SU-DHL-6 (cell line): ENCODE results near the gene CNNM1.

ENCODE experiments used
- H2AFZ ChIP-seq: fragments of 200-600 bp; sonication (generic); 2 replicates; pipeline ENCODE4 v1.6.1; 2014; ENCODE audit warnings: low read depth, mild to moderate bottlenecking, moderate library complexity, mixed read lengths, antibody characterized with exemption, low read length; ENCODE audit not compliant: severe bottlenecking
- H3F3A ChIP-seq: fragments of 200-600 bp; shearing (Covaris generic); 2 replicates; pipeline ENCODE4 v1.6.0; 2016; ENCODE audit warnings: antibody characterized with exemption, mild to moderate bottlenecking; ENCODE audit not compliant: insufficient read depth
- H3K27ac ChIP-seq: fragments of 200-600 bp; sonication (generic); 2 replicates; pipeline ENCODE4 v1.5.1; 2016; ENCODE audit warnings: low read depth, mild to moderate bottlenecking, low read length, moderate library complexity, mixed read lengths
- H3K27me3 ChIP-seq: fragments of 200-600 bp; sonication (generic), shearing (Covaris generic); 2 replicates; pipeline ENCODE4 v1.6.0; 2014; ENCODE audit warnings: mild to moderate bottlenecking, low read length
- H3K36me3 ChIP-seq: fragments of 200-600 bp; sonication (generic); 2 replicates; pipeline ENCODE4 v1.6.1; 2014; ENCODE audit warnings: mild to moderate bottlenecking, low read length, mixed read lengths
- H3K4me2 ChIP-seq: fragments of 300-600, 200-600 bp; shearing (Covaris generic), sonication (generic); 2 replicates; pipeline ENCODE4 v1.6.0; 2014; ENCODE audit warnings: low read length, low read depth, mild to moderate bottlenecking; ENCODE audit not compliant: poor library complexity, severe bottlenecking
- H3K4me3 ChIP-seq: fragments of 200-600 bp; sonication (generic); 2 replicates; pipeline ENCODE4 v1.5.1; 2014; ENCODE audit warnings: antibody characterized with exemption, low read length, mild to moderate bottlenecking, mixed read lengths; ENCODE audit not compliant: insufficient read depth, poor library complexity, severe bottlenecking
- H3K79me2 ChIP-seq: fragments of 200-600 bp; sonication (generic); 2 replicates; pipeline ENCODE4 v1.6.1; 2014; ENCODE audit warnings: mild to moderate bottlenecking, low read length, moderate library complexity; ENCODE audit not compliant: insufficient read depth
- H3K9ac ChIP-seq: fragments of 200-600 bp; sonication (generic); 2 replicates; pipeline ENCODE4 v1.7.0; 2014; ENCODE audit warnings: mild to moderate bottlenecking, low read length
- H3K9me2 ChIP-seq: fragments of 200-600 bp; sonication (generic); replicated peaks from 2 replicates; pipeline ENCODE4 v1.6.1; 2014; ENCODE audit warnings: low read length; ENCODE audit not compliant: insufficient read depth
- H3K9me3 ChIP-seq: fragments of 200-600 bp; sonication (generic); 2 replicates; pipeline ENCODE4 v1.6.1; 2014; ENCODE audit warnings: low read length, mixed read lengths; ENCODE audit not compliant: insufficient read depth
- H4K20me1 ChIP-seq: fragments of 200-600 bp; sonication (generic); 2 replicates; pipeline ENCODE4 v1.6.1; 2014; ENCODE audit warnings: low read depth, mild to moderate bottlenecking, antibody characterized with exemption, low read length, moderate library complexity, mixed read lengths
- EZH2phosphoT487 ChIP-seq: fragments of 200-600 bp; sonication (generic), shearing (Covaris generic); conservative IDR thresholded peaks from 2 replicates; pipeline ENCODE4 v1.6.1; 2018; ENCODE audit warnings: mild to moderate bottlenecking, antibody characterized with exemption, low read length, moderate library complexity, mixed read lengths
- TF ChIP-seq, protein P1 (sequence below): fragments of 200-600 bp; sonication (generic); IDR thresholded peaks from one replicate; pipeline ENCODE4 v1.5.1; 2017; ENCODE audit warnings: antibody characterized with exemption, mild to moderate bottlenecking, low read length, moderate library complexity; ENCODE audit not compliant: insufficient read depth, poor library complexity, severe bottlenecking

CNNM1 gene

DNA sequence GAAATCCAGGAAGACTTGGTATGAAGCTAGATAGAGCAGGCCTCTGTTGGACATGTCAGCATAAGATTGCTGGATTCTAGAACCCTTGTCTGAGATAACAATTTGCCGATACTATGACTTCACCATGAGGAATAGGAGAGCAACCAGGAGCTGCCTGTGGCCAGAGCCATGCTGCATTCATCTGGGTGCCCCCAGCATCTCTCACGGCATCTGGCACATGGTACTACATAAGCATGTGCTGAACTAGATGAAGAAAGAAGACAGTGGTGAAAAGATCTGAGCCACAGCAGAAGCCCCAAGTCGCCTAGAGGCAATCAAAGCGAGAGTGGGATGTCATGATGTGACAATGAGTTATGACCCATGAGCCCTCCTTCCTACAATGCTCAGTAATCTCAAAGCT lies 81.7 kb downstream of the CNNM1 start:
- Histone ChIP-seq H3K36me3 (no peaks in the 10 kb centered on the region), H3K27ac (no peak overlapping the region), H3K27me3 (no peaks in the 10 kb centered on the region), H3K9me2 (no peaks in the 10 kb centered on the region), H3K9ac (no peak overlapping the region), H3K4me2 (no peak overlapping the region), H4K20me1 (no peaks in the 10 kb centered on the region), H2AFZ (no peak overlapping the region), H3K4me3 (no peak overlapping the region), H3F3A (no peaks in the 10 kb centered on the region), H3K9me3 (no peaks in the 10 kb centered on the region), H3K79me2 (peaks cover 6% of the 10 kb centered on the region; the same call in 1 of the 2 replicates)
- no peak for TF ChIP-seq EZH2phosphoT487
- TF ChIP-seq, protein P1, sequence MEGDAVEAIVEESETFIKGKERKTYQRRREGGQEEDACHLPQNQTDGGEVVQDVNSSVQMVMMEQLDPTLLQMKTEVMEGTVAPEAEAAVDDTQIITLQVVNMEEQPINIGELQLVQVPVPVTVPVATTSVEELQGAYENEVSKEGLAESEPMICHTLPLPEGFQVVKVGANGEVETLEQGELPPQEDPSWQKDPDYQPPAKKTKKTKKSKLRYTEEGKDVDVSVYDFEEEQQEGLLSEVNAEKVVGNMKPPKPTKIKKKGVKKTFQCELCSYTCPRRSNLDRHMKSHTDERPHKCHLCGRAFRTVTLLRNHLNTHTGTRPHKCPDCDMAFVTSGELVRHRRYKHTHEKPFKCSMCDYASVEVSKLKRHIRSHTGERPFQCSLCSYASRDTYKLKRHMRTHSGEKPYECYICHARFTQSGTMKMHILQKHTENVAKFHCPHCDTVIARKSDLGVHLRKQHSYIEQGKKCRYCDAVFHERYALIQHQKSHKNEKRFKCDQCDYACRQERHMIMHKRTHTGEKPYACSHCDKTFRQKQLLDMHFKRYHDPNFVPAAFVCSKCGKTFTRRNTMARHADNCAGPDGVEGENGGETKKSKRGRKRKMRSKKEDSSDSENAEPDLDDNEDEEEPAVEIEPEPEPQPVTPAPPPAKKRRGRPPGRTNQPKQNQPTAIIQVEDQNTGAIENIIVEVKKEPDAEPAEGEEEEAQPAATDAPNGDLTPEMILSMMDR = no peak

DNA sequence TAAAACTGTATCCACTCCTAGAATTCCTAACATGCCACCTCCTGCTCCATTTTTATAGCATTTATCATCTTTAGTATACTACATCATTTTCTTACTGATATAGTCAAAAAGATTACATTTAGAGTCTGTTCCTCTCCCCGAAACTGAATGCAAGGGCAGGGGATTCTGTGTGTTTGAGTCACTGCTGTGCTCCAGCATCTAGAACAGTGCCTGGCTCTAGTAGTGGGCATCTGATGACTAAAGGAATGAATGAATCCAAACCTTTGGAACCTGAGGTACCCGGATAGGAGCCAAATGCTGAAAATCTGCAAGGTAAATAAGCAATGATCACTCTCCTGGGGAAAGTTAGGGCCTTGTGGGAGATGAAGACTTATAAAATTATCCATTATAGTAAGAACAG lies 82.4 kb downstream of the CNNM1 start:
- no peaks in the 10 kb centered on the region for H4K20me1 ChIP-seq
- no peaks in the 10 kb centered on the region for H3K9me2 ChIP-seq
- no peak for TF ChIP-seq EZH2phosphoT487
- TF ChIP-seq, protein P1 = no peak
- H3F3A ChIP-seq = no peaks in the 10 kb centered on the region
- H3K4me3 ChIP-seq = no peak overlapping the region
- no peak overlapping the region for H3K9ac ChIP-seq
- no peak overlapping the region for H2AFZ ChIP-seq
- no peaks in the 10 kb centered on the region for H3K9me3 ChIP-seq
- no peaks in the 10 kb centered on the region for H3K27me3 ChIP-seq
- H3K36me3 ChIP-seq = no peaks in the 10 kb centered on the region
- peaks cover 6% of the 10 kb centered on the region; the same call in 1 of the 2 replicates for H3K79me2 ChIP-seq
- H3K4me2 ChIP-seq = no peak overlapping the region
- H3K27ac ChIP-seq = no peak overlapping the region

DNA sequence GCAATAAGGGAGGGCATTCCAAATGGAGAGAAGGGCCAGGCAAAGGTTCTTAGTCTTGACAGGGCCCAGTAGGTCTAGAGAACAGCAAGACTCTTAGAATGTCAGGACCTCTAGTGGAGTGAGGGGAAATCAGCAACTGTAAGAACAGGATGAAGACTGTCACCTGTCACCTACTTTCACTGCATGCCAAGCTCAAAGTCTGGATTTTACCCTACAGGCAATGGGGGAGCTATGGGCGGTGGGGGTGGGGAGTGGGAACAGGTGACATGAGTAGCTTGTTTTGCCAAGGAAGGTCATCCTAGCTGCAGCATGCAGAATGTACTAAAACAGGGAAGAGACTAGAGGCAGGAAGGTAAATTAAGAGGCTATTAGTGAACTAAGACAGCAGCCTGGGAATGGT lies 82.9 kb downstream of the CNNM1 start:
- no peaks in the 10 kb centered on the region for H3K9me3 ChIP-seq
- no peaks in the 10 kb centered on the region for H3K36me3 ChIP-seq
- H3K4me3 ChIP-seq = no peak overlapping the region
- no peak overlapping the region for H3K9ac ChIP-seq
- H3F3A ChIP-seq = no peaks in the 10 kb centered on the region
- no peak overlapping the region for H2AFZ ChIP-seq
- H3K4me2 ChIP-seq = no peak overlapping the region
- no peaks in the 10 kb centered on the region for H4K20me1 ChIP-seq
- TF ChIP-seq, protein P1 = no peak
- TF ChIP-seq EZH2phosphoT487 = no peak
- H3K27ac ChIP-seq = no peak overlapping the region
- H3K9me2 ChIP-seq = no peaks in the 10 kb centered on the region
- H3K27me3 ChIP-seq = no peaks in the 10 kb centered on the region
- peaks cover 6% of the 10 kb centered on the region; the same call in 1 of the 2 replicates for H3K79me2 ChIP-seq
